DMS 273 (cell line): ENCODE measurements around the gene EMILIN1.
"Not testable (repeated sequence)": the region's sequence is repeated elsewhere in the genome, so short reads cannot be mapped to it uniquely, and the experiment has no call there.

Source experiments
- DNase-seq: peaks from one replicate; lab custom pipeline; 2025; ENCODE audit not compliant: unreplicated experiment; lab: John Stamatoyannopoulos, UW

EMILIN1 gene

DNA sequence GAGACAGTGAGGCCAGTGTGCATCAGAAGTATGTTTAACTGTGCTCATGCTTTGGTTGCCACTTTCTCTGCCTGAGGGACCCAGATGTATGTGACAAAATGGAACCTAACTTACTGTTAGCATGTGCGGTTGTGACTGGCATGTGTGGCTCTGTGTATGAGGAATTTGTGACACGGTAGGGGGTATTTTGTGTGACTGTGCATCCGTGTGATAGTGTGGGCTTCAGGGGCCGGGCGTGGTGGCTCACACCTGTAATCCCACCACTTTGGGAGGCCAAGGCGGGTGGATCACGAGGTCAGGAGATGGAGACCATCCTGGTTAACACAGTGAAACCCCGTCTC is 40.9 kb downstream of the EMILIN1 start:
- not testable (repeated sequence) for DNase-seq

DNA sequence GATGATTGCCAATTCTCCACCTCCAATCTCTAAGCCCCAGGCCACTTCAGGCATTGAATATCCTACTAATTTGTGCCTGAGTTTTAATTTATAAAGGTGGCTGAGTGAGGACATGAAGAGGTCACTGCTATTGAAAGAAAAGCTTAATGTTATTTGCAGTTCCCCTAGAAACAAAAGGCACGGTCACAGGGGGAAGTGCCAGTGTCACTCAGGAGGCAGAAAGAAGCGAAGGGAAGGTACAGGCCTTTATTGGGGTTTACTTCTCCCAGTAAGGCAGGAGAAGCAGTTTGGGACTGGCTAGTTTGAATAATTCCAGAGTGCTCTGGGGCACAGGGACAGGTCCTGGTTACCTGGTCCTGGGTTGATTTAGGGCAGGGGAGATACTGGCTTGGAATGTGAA is 43.5 kb downstream of the EMILIN1 start:
- no peak for DNase-seq

DNA sequence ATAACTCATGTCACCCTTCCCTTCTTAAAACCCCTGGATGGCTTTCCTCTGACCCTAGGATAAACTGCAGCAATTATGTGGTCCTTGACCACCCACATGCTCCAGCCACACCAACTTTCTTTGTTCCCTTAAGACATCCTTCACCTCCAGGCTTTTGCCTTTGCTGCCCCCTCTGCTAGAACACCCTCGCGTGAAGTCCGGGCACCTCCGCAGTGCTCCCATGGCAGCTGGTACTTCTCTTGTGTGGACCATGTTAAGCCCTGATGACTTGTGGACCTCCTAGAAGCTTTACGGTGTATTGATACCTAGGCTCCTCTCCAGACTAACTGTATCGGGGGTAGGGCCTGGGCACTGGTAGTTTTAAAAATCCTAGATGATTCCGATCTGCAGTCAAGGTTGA is 44.4 kb downstream of the EMILIN1 start:
- DNase-seq = no peak

- peak; percentile 70 for DNase-seq
Measured at GRCh38 chr2:27123302-27124150, 45.1 kb downstream of the EMILIN1 start, which contains the start of gene ABHD1. ABHD1 (plus strand) TSS chr2:27123815; CDS start chr2:27123949, 134 bp downstream.

DNA sequence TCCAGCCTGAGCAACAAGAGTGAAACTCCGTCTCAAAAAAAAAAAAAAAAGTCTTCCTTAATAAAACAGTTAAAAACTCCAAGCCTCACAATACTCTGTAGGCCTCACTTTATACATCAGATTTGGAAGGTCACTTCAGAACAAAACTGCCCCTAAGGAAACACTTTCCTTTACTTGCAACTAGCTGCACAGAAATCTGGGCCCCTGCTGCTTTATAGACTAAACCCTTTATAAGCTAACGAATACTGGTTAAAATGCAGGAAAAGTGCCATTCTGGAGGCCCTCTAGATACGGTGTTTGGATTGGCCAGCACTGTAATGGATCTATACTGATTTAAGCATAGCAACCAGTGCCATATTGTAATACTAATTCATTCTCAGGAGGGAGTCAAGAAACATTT is 46.7 kb downstream of the EMILIN1 start:
- no peak for DNase-seq

DNA sequence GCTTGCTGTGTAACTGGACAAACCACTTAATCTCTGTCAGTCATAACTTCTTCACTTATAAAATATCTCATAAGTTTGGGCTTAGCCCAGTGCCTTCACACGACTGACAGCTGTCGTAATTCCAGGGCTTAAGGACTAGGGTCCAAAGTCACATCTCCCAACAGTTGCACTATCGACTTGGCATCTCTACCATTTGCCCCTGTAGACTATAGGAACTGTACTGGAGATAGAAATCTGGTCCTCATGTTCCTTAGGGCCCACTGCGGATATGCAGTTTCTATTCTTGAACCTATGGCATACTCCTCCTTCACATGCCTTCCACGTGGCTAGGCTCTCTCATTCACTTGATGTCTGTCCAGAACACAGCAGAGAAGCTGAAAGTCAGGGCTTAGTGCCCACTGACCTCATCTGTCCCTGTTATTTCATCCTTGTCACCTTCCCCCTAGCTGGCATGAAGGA is 47.9 kb downstream of the EMILIN1 start:
- DNase-seq = no peak

DNA sequence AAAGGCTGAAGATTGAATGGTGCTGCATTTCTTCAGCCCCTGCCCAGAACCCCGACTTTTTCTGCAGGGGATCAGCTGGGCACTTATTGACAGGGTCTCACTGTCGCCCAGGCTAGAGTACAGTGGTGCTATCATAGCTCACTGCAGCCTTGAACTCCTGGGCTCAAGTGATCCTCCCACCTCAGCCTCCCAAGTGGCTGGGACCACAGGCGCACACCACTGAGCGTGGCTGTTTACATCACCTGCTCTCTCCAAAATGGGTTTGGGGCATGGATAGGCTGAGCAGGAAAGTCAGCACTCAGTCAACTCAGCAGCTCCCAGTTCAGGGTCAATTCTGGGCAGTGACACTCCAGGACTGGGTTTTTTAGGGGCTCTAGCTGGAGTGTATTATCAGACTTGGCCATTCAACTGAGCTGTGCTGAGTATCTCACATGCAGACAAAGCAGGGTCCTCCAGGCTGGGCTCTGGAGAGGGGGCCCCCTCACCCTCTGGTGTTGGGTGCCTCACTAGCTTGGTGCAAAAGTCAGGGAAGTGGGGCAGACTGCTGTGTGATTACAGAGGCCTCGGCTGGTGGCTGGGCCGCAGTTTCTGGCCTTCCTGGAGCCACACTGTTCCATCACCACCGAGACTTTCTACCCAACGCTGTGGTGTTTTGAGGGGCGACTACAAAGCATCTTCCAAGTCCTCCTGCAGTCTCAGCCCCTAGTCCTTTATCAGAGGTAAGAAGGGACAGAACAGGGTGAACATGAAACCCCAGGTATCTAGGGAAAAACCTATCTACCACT is 49.7 kb downstream of the EMILIN1 start:
- DNase-seq = no peak

DNA sequence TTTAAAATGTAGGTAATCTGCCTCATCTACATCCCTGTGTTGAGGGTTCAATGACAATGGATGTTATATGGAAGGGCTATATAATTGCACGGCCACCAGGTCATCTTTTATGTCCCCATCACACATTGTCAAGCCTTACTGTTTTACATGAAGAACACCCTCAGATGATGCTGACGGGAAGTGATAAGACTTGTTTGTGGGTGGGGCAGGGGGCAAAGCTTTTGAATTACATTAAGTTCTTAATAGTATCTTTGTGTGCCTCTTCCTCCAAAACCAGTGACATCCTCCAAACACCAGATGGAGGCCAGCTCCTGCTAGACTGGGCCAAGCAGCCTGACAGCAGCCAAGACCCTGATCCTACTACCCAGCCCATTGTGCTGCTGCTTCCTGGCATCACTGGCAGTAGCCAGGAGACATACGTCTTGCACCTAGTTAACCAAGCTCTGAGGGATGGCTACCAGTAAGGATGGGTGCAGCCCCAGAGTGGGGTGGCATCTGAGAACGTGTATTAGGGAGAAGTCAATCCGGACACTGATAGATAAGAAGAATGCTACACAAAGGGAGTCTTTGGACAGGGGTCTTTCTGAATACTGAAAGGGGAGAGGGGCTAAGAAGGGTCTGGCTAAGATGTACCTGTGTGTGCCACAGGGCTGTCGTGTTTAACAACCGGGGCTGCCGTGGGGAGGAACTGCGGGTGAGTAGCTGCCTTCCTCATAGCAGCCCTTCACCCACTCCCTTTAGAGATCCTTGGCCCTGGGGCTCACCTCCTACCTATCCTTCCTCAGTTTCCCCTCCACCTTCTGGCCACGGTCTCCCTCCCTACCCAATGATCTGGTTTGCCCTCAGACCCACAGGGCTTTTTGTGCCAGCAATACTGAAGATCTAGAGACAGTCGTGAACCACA is 50.5 kb downstream of the EMILIN1 start:
- DNase-seq = no peak

- DNase-seq = no peak
Measured at GRCh38 chr2:27130396-27130795, 52.0 kb downstream of the EMILIN1 start.

DNA sequence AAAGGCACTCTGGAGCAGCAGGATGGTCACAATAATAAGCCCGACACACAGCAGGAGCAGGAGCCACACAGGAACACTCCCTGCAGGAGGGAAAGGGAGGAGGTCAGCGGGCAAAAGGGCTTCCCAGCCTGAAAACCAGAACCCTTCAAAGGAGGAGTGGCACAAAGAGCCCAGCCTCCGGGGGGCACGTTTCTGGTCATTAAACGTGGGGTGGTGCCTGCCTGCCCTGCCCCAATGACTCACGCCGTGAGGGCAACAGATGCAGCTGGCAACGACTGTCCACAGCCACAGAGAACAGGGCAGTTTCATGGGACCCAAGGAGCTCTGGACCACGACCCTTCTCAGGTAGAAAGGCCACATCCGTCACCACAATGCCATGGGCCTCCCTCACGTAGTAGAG is 53.0 kb downstream of the EMILIN1 start:
- no peak for DNase-seq

GRCh38 chr2:27133195-27133875 is 54.9 kb downstream of the EMILIN1 start:
- peak; percentile 51 for DNase-seq

DNA sequence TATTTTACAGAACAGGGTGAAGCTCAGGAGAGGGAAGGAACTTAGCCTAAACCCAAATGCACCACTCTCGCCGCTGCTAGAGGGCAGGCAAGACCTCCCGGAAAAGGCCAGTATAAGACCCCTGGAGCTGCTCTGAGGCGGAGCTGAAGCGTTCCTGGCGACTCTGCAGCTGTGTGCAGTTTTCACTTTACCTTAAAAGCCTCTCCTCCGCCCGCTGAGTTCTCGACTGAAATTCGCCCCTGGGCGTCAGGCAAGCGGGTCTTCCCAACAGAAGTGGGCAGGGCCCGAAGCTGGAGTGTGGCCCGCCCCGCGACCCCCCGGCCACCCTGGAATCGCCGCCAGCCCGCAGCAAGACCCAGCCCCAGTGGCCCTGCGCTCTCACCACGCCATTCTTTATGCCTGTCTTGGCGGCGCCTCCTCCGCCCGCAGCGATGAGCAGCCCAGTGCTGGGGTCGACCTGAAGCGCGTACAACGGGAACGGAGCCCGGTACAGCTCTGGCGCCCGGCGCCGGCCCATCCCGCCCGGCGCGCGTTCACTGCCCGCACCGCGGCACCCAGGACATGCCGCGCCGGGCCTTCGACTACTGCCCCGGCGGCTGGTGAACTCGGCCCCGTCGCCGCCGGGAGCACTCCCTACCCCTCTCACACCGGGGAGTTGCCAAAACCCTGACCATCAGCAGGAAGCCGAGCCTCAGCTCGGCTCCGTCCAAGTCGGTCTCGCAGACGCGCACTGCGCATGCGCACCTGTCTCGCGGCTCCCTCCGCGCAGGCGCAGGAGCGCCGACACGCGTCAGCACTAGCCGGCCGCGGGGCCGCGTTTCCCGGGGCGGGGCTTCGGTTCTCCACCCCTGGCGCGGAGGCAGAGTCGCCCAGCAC is 55.7 kb downstream of the EMILIN1 start, which contains the start of gene PREB:
Gene PREB (minus strand): TSS at position 732 of the 876 bp plus-strand sequence. CDS start 215 bp downstream, at position 517.
- DNase-seq = peak; percentile 99

GRCh38 chr2:27134781-27135477 is 56.5 kb downstream of the EMILIN1 start:
- DNase-seq = no peak

GRCh38 chr2:27135478-27135955 is 57.1 kb downstream of the EMILIN1 start:
- no peak for DNase-seq
